CD4-positive, alpha-beta T cell treated with Interferon alpha-2 for 1 hour (primary cell): Measurements from ENCODE around the gene ING3.

Experiments
- DNase-seq, 2 donors: peaks; one replicate each; pipeline ENCODE4 v3.0.0-alpha.2; 2020 to 2022

ING3 gene

DNA sequence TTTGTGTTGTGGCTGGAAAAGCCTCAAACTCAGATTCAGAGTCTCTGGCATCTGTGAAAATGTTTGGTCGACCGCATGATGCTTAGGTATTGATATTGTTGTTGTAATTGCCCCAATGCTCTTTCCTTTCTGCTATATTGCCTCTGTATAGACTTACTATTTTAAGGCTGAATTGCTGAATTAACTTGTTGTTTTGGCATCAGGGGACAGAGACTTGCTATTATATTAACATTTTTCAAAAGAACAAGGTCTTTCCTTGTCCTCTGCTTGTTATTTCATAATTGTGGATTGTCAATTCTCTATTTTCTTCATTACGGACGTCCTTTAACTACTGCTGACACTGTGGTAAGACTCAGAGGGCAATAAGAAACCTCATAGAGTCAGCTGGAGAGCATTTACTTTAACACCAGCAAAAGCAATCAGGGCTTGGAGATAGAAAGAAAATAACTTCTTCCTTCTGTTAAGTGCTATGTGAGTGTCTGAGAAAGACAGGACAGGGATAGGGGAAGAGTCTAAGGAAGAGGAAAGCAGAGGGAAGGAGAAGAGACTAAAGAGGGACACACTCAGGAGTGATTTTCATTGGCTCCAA lies 55.5 kb downstream of the ING3 start:
- DNase-seq, result no peak

DNA sequence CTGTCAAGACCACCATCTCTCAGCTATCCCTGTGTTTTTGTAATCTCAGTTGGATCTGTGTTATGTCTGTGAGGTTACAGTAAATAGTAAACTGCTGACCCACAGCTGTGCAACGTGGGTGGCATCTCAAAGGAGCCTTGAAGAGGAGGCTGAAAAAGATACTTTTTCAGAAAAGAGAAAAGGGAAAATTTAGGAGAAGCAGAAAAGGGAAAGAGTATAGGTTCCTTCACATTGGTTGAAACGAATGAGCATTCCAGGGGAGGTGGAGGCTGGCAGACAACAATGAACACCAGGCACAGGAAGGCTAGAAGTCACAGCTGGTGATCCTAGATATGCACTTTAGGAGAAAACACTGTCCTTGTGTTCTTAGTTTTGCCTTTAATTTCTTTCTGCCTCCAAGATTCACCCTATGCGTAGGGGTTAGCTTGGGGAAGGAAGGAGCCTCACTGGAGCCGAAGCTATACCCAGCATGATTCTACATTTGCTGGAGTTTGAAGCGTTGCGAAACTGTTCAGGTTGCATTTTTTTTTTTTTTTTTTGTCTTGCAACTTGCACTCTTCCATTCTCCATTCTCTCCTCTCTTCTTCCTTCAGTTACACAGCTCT lies 56.2 kb downstream of the ING3 start:
- no peak for DNase-seq

DNA sequence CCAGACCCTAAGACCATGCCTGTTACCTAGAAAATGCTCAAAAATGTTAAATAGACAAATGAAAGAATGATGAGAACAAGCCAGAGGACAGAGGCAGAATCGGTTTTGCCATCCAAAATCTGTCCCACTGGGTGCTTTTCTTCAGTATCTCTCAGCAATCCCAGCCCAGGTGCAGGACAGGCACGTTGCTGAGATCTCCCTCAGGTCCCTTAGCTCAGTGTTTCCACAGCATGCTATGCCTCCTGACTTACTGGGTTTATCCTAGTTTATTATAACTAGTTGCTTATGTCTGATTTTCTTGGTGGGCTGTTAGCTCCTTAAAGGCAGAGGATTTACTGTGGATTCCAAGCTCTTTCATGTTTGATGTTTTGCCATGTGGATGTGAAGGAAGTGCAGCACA lies 58.2 kb downstream of the ING3 start:
- DNase-seq, result no peak

DNA sequence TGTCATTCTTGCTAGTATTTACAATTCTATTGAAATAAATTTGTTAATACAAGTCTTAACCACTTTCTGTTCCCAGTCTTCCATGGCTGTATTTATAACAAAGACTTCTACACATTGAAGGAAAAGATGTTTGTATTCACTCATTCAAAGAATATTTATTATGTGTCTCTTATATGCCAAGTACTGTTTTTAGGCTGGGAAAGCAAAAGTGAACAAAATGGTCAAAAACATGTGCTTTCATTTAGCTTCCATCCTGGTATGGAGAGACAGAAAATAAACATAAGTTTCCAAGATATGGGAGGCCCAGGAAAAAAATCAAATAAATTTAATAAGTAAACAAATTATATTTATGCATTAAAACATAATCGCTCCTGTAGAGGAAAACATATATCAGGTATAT lies 60.8 kb downstream of the ING3 start:
- DNase-seq, result no peak

DNA sequence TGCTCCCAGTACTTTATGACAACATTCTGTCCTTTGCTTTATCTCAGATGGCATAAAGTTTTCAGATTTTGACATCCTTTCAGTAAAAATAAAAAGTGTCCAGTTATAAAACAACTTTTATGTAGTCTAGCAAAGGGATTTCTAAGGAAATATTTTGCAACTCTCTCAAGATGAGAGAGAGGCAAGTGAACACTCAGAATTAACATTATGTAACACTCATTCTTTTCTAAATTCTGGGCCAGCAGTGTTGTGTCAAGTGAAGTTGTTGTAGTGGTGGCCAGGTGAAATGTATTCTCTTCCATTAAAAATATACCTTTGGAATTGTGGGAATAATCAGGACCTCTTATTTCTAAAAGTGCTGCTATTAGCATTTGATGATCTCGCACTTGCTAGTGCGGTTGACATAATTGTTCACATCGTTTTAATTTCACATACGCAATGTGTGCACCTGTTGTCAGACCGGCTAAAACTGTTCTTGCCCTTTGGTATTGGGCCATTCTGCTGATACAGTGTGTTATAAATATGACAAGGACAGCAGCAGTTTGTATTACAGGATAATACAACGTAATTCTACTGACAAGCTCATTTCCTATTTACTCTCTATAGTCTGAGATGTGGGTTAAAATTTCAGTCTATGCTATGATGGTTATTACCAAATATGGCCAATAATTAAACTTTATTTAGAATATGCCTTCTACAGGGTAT lies 61.7 kb downstream of the ING3 start:
- no peak for DNase-seq

DNA sequence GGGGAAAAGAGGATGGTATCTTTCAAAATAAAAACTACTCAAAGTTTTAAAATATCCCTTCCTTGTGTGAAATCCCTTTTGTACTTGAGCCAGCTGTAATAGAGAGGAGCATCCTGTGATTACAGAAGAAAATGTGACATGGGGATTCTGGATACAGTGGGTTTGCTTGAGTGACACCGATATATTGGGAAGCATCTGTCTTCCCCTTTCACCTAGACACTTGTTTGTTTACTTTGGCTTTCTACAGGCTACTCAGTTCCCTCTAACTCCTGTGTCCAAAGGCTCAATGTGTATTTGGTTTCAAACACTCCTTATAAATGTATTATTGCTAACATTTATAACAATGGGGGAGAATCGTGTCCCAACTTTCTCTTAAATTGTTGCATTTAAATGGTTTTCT lies 62.3 kb downstream of the ING3 start:
- no peak for DNase-seq

DNA sequence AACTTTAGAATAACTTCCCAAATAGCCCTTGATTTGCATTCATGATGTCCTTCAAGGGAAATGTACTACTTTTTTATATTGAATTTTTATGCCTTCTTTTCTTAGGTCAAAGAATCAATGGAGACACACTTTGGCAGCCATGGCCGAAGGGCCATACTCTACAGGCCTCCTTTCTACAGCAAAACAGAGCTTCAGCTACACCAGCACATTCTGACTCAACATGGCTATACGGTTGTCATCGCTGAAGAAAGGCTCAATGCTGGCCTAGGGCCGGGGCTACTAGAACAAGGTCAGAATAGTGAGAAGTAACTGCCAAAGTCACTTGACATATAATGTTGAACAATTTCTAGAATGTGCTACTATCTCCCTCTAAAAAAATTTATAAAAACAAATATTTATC lies 65.0 kb downstream of the ING3 start:
- DNase-seq, result no peak

DNA sequence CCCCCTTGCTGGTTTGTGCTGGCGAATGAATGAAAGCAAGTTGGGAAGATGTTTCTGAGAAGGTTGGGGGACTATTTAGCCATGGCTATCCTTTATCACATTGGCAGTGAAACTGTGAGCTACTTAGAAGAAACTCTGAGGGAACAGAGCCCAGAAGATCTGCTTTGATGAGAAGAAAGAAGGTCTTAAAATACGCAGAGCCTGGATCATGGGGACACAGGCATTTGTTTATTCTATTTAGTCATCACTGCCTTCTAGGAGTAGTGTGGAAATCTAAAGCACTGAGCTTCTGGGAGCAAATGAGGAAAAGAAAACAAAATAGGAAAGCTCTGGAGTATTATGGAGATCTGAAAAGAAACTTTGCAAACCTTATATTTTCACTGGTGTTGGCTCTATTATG lies 66.4 kb downstream of the ING3 start:
- no peak for DNase-seq

DNA sequence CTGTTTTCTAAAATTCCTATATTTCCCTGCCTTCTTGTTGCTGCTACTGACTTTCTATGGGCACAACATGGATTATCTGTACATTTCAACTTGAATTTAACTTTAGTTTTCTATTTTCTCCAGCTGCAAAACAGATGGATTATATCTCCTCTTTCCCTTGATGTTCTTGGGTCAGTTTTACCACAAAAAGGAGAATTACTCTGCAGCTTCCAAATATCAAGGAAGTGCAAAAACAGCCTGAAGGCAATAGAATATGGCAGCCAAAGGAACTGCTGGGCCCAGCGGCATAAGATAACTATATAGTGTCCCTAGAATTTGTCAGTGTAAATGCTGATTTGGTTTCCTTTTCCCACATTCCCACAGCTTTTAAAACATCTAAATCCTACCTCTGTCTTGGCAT lies 67.0 kb downstream of the ING3 start:
- no peak for DNase-seq

DNA sequence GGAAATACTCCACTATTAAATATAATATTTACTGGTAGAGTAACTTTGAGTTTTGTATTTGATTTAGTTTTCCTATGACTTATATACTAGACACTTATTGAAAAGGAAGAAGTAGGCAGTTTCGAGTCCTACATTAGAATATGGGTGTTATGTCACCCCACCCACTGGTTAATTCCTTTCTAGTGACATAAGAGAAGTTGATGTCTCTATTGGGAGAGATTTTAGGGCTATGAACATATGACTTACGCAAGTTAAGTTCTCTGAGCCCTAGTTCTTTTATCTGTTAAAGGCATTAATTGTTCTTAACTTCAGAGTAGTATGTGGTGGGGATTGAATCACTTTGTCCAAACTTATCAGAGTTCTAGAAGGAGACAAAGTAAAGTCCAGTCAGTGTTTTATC lies 68.4 kb downstream of the ING3 start:
- DNase-seq, result no peak

DNA sequence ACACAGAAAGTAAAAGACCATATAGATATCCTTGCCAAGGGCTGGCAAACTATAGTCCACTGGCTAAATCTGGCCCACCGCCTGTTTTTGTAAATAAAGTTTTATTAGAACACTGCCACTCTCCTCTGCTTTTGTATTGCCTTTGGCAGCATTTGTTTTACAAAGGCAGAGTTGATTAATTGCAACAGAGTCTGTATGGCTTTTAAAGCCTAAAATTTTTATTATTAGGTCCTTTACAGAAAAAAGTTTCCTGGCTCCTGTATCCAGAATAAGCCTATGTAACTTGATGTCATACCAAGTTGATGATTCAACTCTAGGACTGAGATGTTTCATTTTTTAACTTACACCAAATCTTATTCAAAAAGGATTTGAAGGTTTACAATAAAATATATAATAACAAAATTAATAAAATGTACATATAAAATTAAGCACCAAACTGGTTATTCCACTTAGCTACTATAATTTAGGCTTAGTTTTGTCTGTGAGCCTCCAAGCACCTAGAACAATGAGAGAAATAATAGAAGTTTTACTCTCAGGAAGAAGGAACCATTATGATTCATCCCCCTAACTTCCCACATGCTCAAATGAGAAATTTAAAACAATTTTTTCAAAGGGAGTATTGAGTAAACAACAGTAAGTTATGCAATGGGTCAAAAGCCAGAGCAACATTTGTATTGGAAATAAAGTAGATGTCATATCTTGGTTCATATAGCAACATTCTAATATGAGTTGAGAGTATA lies 69.8 kb downstream of the ING3 start:
- DNase-seq, result no peak

DNA sequence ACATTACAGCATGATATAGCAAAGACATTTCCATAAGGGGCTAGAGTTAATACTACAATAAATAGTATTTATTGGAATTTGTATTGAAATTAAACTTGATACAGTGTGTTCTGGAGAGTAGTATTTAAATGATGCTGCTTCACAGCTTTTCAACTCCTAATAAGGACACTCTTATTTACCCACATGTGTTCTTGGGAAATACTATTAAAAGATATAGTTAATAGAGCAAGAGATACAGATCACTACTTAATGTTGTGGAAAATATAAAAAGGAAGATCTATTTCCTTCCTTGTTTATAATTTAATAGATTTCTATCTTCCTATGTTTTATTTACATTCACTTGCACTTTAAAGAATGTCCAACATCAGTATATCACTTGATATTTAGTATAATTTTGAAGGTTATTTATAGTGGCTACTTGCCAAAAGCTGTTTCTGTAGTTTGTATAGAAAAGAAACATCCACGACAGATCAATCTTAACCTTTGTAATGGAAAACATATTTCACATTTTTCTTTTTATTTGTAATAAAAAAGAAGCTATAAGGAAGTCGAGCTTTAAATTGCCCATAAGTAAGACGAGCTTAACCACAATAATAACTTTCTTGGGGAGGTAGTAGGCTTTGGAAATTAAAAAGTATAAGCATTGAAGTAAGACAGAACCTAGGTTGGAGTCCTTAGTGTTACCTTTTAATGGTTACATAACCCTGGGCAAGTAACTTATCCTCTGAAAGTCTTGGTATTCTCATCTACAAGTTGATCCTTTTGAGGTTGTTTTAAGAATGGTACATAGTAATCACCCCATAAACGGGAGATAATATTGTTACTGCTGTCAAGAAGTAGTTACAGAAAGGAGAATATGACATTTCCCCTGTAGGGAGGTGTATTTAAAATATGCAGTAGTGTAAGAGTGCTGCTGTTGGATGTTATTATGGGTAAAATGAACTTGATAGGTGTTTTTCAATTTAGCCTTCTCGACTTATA lies 70.7 kb downstream of the ING3 start:
- DNase-seq, result no peak

DNA sequence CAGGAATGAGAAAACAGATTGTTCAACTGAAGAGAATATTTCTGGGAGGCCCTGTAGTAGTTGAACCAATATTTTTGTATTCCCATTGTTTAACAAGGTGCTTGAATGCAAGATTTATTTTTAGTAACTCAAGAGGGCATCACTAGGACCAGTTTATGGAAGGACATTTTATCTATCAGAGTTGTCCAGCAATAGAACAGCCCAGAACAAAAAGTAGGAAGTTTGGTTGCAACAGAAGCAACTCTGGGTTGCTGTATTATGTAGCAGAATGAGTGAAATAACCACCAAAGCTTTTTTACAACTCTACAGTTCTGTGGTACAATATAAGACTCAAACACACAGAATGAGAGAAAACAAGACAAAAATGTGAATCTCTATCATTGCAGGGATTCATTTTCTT lies 72.6 kb downstream of the ING3 start:
- no peak for DNase-seq

DNA sequence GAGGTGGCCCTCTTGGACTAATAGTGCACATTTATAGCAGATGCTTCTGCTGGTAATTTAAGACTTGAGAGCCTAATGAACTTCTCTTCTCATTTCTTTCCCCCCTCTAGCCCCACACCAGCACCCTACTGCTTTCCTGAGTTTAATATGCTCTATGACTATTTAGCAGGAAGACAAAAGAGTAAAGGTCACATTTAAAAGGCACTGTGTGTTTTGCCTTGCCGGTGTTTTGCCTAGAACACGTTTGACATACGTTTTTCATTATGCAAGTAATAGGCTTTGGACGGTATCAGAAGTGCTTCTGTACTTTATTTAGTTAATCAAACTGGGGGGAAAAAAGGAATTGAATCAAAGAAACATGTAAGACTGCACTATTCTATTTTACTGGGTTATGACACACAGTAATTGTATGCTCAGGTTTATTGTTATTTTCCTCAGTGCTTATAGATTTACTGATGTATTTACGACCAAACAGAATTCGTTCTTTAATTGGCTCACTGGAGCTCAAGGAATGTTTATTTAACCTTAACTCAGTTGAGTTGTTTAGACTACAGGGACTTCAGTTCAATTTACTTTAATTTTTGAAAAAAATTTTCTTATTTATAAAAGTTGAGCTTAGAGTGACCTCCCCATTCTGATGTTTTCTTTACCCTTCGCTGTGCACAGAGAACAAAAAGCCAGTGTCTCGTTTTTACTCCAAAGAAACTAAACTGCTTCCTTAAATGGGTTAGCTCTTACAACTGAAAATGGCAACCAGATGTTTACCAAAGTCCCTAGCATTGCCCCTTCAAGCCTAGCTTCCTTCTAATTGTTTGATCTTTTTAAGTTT lies 73.3 kb downstream of the ING3 start:
- DNase-seq, result no peak

DNA sequence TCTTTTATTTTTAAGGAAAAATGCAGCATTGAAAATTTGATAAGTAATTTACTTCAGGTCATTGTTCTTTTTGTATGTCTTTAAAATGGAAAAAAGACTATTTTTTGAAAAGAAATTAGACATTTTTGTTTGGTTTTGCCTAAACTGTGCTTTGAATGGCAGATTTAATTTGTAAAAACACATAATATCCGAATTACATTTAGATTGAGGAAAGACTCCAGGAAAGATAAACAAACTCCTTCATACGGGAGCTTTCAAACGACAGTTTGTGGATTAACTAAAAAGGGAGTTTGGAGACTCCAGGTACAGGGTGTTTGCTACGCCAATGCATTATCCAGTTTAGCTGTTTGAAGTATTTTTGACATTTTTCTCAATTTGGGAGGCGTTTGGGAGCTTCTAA lies 74.0 kb downstream of the ING3 start:
- no peak for DNase-seq

DNA sequence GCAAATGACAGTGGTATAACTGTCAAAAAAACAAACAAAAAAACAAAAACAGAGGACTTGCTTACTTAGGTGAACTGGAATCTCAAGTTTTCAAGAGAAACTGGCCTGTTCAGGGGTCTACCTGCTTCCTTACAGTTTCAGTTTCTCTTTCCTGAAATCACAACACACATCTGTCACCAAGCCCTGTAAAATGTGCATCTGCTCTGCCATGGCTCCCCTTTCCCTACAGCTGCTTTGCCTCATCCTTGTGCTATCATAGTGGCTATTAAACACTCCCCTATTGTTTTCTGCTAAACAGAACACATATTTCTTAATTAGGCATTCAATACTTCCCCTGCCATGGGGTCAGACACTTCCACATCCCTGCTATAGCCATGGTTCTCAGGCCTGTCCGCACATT lies 75.6 kb downstream of the ING3 start:
- no peak for DNase-seq

DNA sequence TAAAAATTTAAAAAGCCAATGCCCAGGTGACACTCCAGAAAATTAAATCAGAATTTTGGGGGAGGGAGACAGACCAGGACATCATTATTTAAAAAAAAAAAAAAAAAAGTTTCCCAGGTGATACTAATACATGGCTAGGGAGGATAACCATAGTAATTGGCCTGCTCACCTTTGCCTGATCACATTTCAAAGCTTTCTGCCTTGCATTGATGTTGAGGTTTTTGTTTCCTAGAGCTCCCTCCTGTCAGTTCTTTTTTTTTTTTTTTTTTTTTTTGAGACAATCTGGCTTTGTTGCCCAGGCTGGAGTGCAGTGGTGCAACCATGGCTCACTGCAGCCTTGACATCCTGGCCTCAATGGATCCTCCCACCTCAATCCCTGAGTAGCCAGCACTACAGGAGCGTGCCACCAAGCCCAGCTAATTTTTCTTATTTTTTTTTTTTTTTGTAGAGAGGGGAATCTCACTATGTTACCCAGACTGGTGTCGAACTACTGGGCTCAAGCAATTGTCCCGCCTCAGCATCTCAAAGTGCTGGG lies 76.1 kb downstream of the ING3 start:
- DNase-seq, result no peak
